Neural progenitor cell (in vitro differentiated cells): ENCODE results near the gene C20orf202. TPM values are rescaled to one million over a fixed set of nuclear protein-coding genes. Genes with fewer than 3 reads are reported as not detected.
A peak's percentile ranks its signal among the peaks of the same experiment; 100 is the strongest.

Experiments
- DNase-seq: peaks from one replicate; pipeline ENCODE4 v3.0.0-alpha.2; 2016; ENCODE audit warnings: low spot score
- H2AFZ ChIP-seq: fragments of 200-600 bp; sonication (generic); replicated peaks from 2 replicates; pipeline ENCODE4 v1.6.1; 2016; ENCODE audit warnings: antibody characterized with exemption
- H3F3A ChIP-seq: fragments of 200-600 bp; sonication (generic); 2 replicates; pipeline ENCODE4 v1.6.1; 2016; ENCODE audit warnings: antibody characterized with exemption, low read depth
- H3K27ac ChIP-seq: fragments of 200-600 bp; sonication (generic); 2 replicates; pipeline ENCODE4 v1.5.1; 2016; ENCODE audit warnings: mild to moderate bottlenecking
- H3K27me3 ChIP-seq: fragments of 200-600 bp; sonication (generic); 2 replicates; pipeline ENCODE4 v1.6.1; 2016; ENCODE audit warnings: mild to moderate bottlenecking, moderate library complexity
- H3K36me3 ChIP-seq: fragments of 200-600 bp; sonication (generic); 2 replicates; pipeline ENCODE4 v1.5.1; 2016
- H3K4me1 ChIP-seq: fragments of 200-600 bp; sonication (generic); 2 replicates; pipeline ENCODE4 v1.6.1; 2016; ENCODE audit warnings: mixed run types
- H3K4me2 ChIP-seq: fragments of 200-600 bp; sonication (generic); 2 replicates; pipeline ENCODE4 v1.6.1; 2016
- H3K4me3 ChIP-seq: fragments of 200-600 bp; sonication (generic); 2 replicates; pipeline ENCODE4 v1.5.1; 2016
- H3K79me2 ChIP-seq: fragments of 200-600 bp; sonication (generic); 2 replicates; pipeline ENCODE4 v1.6.1; 2016; ENCODE audit warnings: low read depth
- H3K9ac ChIP-seq: fragments of 200-600 bp; sonication (generic); 2 replicates; pipeline ENCODE4 v1.6.1; 2016
- H3K9me3 ChIP-seq: fragments of 200-600 bp; sonication (generic); 2 replicates; pipeline ENCODE4 v1.5.1; 2016; ENCODE audit warnings: low read depth
- H4K20me1 ChIP-seq: fragments of 200-600 bp; sonication (generic); 2 replicates; pipeline ENCODE4 v1.6.1; 2016; ENCODE audit warnings: low read depth
- H3K27ac Mint-ChIP-seq: 3 replicates; pipeline ENCODE4 v1.8.0; 2021; ENCODE audit warnings: mixed read lengths
- H3K27me3 Mint-ChIP-seq: 2 replicates; pipeline ENCODE4 v1.8.0; 2022; ENCODE audit warnings: low read depth, mild to moderate bottlenecking, inconsistent platforms, moderate library complexity, mixed read lengths; ENCODE audit not compliant: insufficient read depth
- H3K36me3 Mint-ChIP-seq: 3 replicates; pipeline ENCODE4 v1.8.0; 2021; ENCODE audit warnings: mixed read lengths
- H3K4me1 Mint-ChIP-seq: 3 replicates; pipeline ENCODE4 v1.8.0; 2021; ENCODE audit warnings: mixed read lengths
- H3K4me3 Mint-ChIP-seq: 3 replicates; pipeline ENCODE4 v1.8.0; 2021; ENCODE audit warnings: mild to moderate bottlenecking, moderate library complexity, mixed read lengths
- H3K9me3 Mint-ChIP-seq: 3 replicates; pipeline ENCODE4 v1.8.0; 2020; ENCODE audit warnings: mixed read lengths
- EZH2 ChIP-seq: fragments of 200-600 bp; sonication (generic); IDR thresholded peaks from 2 replicates; pipeline ENCODE4 v1.6.1; 2017; ENCODE audit warnings: antibody characterized with exemption, mild to moderate bottlenecking, moderate library complexity
- EZH2phosphoT487 ChIP-seq: fragments of 200-600 bp; sonication (generic); IDR thresholded peaks from 2 replicates; pipeline ENCODE4 v1.6.1; 2017; ENCODE audit warnings: antibody characterized with exemption
- total RNA-seq: library from RNA; depleted of rRNA; stranded (reverse); fragments of >200 nt; gene quantifications from 2 replicates; pipeline ENCODE4 v1.2.3, GENCODE V29; 2015; ENCODE audit warnings: low replicate concordance
- TF ChIP-seq, protein P1 (sequence below): fragments of 200-600 bp; sonication (generic); IDR thresholded peaks from 2 replicates; pipeline ENCODE4 v1.5.1; 2017; ENCODE audit warnings: antibody characterized with exemption, mild to moderate bottlenecking

Gene C20orf202
- total RNA-seq, 1 donor from 2014 or later: not detected

DNA sequence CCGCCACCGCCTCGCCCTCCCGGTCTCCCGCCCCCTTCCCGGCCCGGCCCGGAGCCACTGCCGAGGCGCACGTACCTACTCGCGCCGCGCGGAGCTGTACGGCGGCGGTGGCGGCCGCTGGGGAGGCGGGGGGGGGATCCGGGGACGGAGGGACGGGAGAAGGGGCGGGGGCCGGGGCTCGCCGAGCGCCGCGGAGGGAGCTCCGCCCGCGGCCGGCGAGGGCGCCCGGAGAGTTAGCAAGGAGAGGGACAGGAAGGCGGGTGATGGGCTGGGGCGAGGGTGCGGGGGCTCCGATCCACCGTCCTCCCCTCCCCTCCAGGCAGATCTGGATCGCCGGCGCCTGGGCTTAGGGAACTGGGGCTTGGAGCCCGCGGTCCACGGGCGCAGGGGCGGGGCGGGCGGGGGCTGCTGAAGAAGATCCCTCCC, 17.9 kb upstream of the C20orf202 start:
- Mint-ChIP-seq H3K4me1 (peaks cover 11% of the 10 kb centered on the region), H3K27me3 (peaks cover 26% of the 10 kb centered on the region), H3K4me3 (no peak overlapping the region), H3K36me3 (no peaks in the 10 kb centered on the region), H3K9me3 (no peaks in the 10 kb centered on the region), H3K27ac (no peak overlapping the region)
- no peaks in the 10 kb centered on the region for H3K36me3 ChIP-seq
- H3K9me3 ChIP-seq: no peaks in the 10 kb centered on the region
- H3K4me1 ChIP-seq: peaks cover 5% of the 10 kb centered on the region
- no peak overlapping the region for H3K27ac ChIP-seq
- H4K20me1 ChIP-seq: peaks cover 10% of the 10 kb centered on the region
- TF ChIP-seq EZH2phosphoT487: peak; percentile 6
- TF ChIP-seq, protein P1, sequence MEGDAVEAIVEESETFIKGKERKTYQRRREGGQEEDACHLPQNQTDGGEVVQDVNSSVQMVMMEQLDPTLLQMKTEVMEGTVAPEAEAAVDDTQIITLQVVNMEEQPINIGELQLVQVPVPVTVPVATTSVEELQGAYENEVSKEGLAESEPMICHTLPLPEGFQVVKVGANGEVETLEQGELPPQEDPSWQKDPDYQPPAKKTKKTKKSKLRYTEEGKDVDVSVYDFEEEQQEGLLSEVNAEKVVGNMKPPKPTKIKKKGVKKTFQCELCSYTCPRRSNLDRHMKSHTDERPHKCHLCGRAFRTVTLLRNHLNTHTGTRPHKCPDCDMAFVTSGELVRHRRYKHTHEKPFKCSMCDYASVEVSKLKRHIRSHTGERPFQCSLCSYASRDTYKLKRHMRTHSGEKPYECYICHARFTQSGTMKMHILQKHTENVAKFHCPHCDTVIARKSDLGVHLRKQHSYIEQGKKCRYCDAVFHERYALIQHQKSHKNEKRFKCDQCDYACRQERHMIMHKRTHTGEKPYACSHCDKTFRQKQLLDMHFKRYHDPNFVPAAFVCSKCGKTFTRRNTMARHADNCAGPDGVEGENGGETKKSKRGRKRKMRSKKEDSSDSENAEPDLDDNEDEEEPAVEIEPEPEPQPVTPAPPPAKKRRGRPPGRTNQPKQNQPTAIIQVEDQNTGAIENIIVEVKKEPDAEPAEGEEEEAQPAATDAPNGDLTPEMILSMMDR: no peak
- no peak for TF ChIP-seq EZH2
- DNase-seq: peak; percentile 65
- no peaks in the 10 kb centered on the region for H3K79me2 ChIP-seq
- peak overlapping the region; percentile 75 for H3K4me3 ChIP-seq
- H3F3A ChIP-seq: peaks cover 6% of the 10 kb centered on the region
- peak overlapping the region; percentile 98 for H2AFZ ChIP-seq
- H3K9ac ChIP-seq: no peak overlapping the region
- peaks cover 63% of the 10 kb centered on the region for H3K27me3 ChIP-seq
- peak overlapping the region; percentile 95 for H3K4me2 ChIP-seq

GRCh38 chr20:1185790-1186334, 17.4 kb upstream of the C20orf202 start:
- TF ChIP-seq EZH2 (no peak), EZH2phosphoT487 (no peak)
- TF ChIP-seq, protein P1: peak; percentile 75
- peak overlapping the region; percentile 75 for H3K4me3 ChIP-seq
- H3K9ac ChIP-seq: no peak overlapping the region
- peaks cover 68% of the 10 kb centered on the region for H3K27me3 ChIP-seq
- Mint-ChIP-seq H3K4me3 (no peak overlapping the region), H3K27ac (no peak overlapping the region), H3K36me3 (no peaks in the 10 kb centered on the region), H3K9me3 (no peaks in the 10 kb centered on the region), H3K4me1 (peaks cover 11% of the 10 kb centered on the region), H3K27me3 (peaks cover 26% of the 10 kb centered on the region)
- no peaks in the 10 kb centered on the region for H3K9me3 ChIP-seq
- H3K79me2 ChIP-seq: no peaks in the 10 kb centered on the region
- no peaks in the 10 kb centered on the region for H3K36me3 ChIP-seq
- H3F3A ChIP-seq: peaks cover 6% of the 10 kb centered on the region
- H3K4me2 ChIP-seq: peak overlapping the region; percentile 95
- H3K4me1 ChIP-seq: peaks cover 5% of the 10 kb centered on the region
- peak overlapping the region; percentile 98 for H2AFZ ChIP-seq
- DNase-seq: peak; percentile 83
- no peak overlapping the region for H3K27ac ChIP-seq
- peaks cover 10% of the 10 kb centered on the region for H4K20me1 ChIP-seq

DNA sequence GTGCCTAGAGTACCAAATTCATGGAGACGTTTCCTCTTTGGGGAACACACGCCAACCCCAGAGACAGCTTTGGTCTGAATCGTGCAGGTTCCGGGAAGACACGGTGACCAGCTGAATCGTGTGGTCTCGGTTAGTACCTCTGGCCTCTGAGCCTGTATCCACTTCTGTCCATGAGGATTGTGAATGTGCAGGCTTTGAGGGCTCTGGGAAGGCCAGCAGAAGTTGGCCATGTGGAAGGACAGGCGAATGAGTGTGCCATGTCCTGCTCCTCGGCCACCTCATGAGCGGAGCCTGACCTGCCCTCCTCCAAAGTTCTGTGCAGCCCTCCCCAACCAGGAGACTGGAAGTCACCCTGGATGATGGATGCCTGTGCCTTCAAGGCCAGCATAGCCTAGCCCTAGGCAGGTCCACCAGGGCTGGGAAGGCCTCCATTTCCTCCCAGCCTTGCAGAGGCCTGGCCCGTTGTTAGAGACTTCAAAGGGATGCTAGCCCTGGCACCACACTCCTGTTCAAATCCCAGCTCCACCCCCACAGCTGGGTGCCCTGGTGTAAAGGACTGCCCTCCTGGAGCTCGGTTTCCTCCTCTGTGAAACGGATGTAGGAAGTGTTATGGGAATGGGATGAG, 16.8 kb upstream of the C20orf202 start:
- peaks cover 27% of the 10 kb centered on the region for H3K27me3 Mint-ChIP-seq
- Histone ChIP-seq H3K79me2 (no peaks in the 10 kb centered on the region), H2AFZ (no peak overlapping the region), H3K27me3 (peaks cover 70% of the 10 kb centered on the region), H4K20me1 (peaks cover 10% of the 10 kb centered on the region), H3F3A (peaks cover 6% of the 10 kb centered on the region), H3K9ac (no peak overlapping the region), H3K27ac (no peak overlapping the region), H3K4me3 (no peak overlapping the region), H3K4me2 (no peak overlapping the region), H3K9me3 (no peaks in the 10 kb centered on the region), H3K4me1 (peaks cover 5% of the 10 kb centered on the region), H3K36me3 (no peaks in the 10 kb centered on the region)
- no peaks in the 10 kb centered on the region for H3K36me3 Mint-ChIP-seq
- no peak overlapping the region for H3K4me3 Mint-ChIP-seq
- no peak for DNase-seq
- TF ChIP-seq, protein P1: no peak
- TF ChIP-seq EZH2phosphoT487 (no peak), EZH2 (no peak)
- H3K9me3 Mint-ChIP-seq: no peaks in the 10 kb centered on the region
- peaks cover 11% of the 10 kb centered on the region for H3K4me1 Mint-ChIP-seq
- no peak overlapping the region for H3K27ac Mint-ChIP-seq
